HepG2 (cell line): ENCODE measurements around the gene ZMYND8. TPM values are rescaled to one million over a fixed set of nuclear protein-coding genes. Genes with fewer than 3 reads are reported as not detected.
A peak's percentile ranks its signal among the peaks of the same experiment; 100 is the strongest.

Experiments used
- BRCA1 ChIP-seq: sonication (generic); formaldehyde crosslinking; IDR thresholded peaks from 2 replicates; pipeline ENCODE4 v1.4.0; 2020; ENCODE audit warnings: missing genetic modification reagents
- GLI4 ChIP-seq: sonication (generic); formaldehyde crosslinking; IDR thresholded peaks from 2 replicates; pipeline ENCODE4 v1.5.1; 2020; ENCODE audit warnings: missing genetic modification reagents, mild to moderate bottlenecking, moderate library complexity, borderline replicate concordance
- MATR3 ChIP-seq: sonication (generic); formaldehyde crosslinking; IDR thresholded peaks from 2 replicates; pipeline ENCODE4 v1.4.0; 2020; ENCODE audit warnings: missing genetic modification reagents
- ZBTB7B ChIP-seq: sonication (generic); formaldehyde crosslinking; IDR thresholded peaks from 2 replicates; pipeline ENCODE4 v1.4.0; 2020; ENCODE audit warnings: missing genetic modification reagents
- ZKSCAN5 ChIP-seq: sonication (generic); formaldehyde crosslinking; IDR thresholded peaks from 2 replicates; pipeline ENCODE4 v1.5.1; 2020; ENCODE audit warnings: mild to moderate bottlenecking, missing genetic modification reagents
- ZNF343 ChIP-seq: sonication (generic); formaldehyde crosslinking; IDR thresholded peaks from 2 replicates; pipeline ENCODE4 v1.4.0; 2020; ENCODE audit warnings: mild to moderate bottlenecking, missing genetic modification reagents
- ZNF441 ChIP-seq: sonication (generic); formaldehyde crosslinking; IDR thresholded peaks from 2 replicates; pipeline ENCODE4 v1.7.0; 2021; ENCODE audit warnings: missing genetic modification reagents, borderline replicate concordance
- ZNF484 ChIP-seq: sonication (generic); formaldehyde crosslinking; IDR thresholded peaks from 2 replicates; pipeline ENCODE4 v1.5.1; 2020; ENCODE audit warnings: mild to moderate bottlenecking, low read depth, missing genetic modification reagents, borderline replicate concordance
- ZNF569 ChIP-seq: sonication (generic); formaldehyde crosslinking; IDR thresholded peaks from 2 replicates; pipeline ENCODE4 v1.5.0; 2020; ENCODE audit warnings: mild to moderate bottlenecking, missing genetic modification reagents, moderate library complexity, borderline replicate concordance
- ZNF570 ChIP-seq: sonication (generic); formaldehyde crosslinking; IDR thresholded peaks from 2 replicates; pipeline ENCODE4 v1.4.0; 2020; ENCODE audit warnings: mild to moderate bottlenecking, missing genetic modification reagents, borderline replicate concordance
- ZNF724P ChIP-seq: sonication (generic); formaldehyde crosslinking; IDR thresholded peaks from 2 replicates; pipeline ENCODE4 v1.8.0; 2022; ENCODE audit warnings: missing genetic modification reagents, borderline replicate concordance
- ZNF775 ChIP-seq: sonication (generic); formaldehyde crosslinking; IDR thresholded peaks from 2 replicates; pipeline ENCODE4 v1.4.0; 2020; ENCODE audit warnings: missing genetic modification reagents, mild to moderate bottlenecking, moderate library complexity, borderline replicate concordance
- polyA plus RNA-seq, 8 experiments: library from polyadenylated mRNA; depleted of rRNA in 3 of 8; stranded (reverse) in 7 of 8; unstranded in 1 of 8; fragments of >200 nt; fragmentation: Illumina TruSeq in 4 of 8; extraction: Trizol in 4 of 8; gene quantifications; 2 replicates each; pipeline versions ENCODE4 v1.2.1 to v1.2.3, GENCODE V29; 2011 to 2016; ENCODE audit warnings: low read depth in 4 of 8, missing spikeins in 1 of 8, mixed read lengths in 1 of 8; ENCODE audit not compliant: insufficient read depth in 1 of 8
- total RNA-seq, 5 experiments: library from RNA; depleted of rRNA; stranded (reverse); fragments of >200 nt; fragmentation: Illumina TruSeq; extraction: Trizol; gene quantifications; 2 replicates each; pipeline ENCODE4 v1.2.3, GENCODE V29; 2016; ENCODE audit warnings: low read depth in 1 of 5
- TF ChIP-seq, protein P1 (sequence below): sonication (generic); formaldehyde crosslinking; IDR thresholded peaks from 2 replicates; pipeline ENCODE4 v1.4.0; 2020; ENCODE audit warnings: missing genetic modification reagents, borderline replicate concordance
- TF ChIP-seq, protein P2 (sequence below): sonication (generic); formaldehyde crosslinking; IDR thresholded peaks from 2 replicates; pipeline ENCODE4 v1.8.1; 2023; ENCODE audit warnings: mild to moderate bottlenecking, missing genetic modification reagents, borderline replicate concordance
- TF ChIP-seq, protein P3 (sequence below): sonication (generic); formaldehyde crosslinking; IDR thresholded peaks from 2 replicates; pipeline ENCODE4 v1.4.0; 2020; ENCODE audit warnings: missing genetic modification reagents
- TF ChIP-seq, protein P4 (sequence below): IDR thresholded peaks from 2 replicates; pipeline ENCODE4 v1.6.1; 2018; ENCODE audit warnings: missing genetic modification reagents

The ZMYND8 gene
- total and polyA plus RNA-seq, 2 of the 13 experiments (the other 11 are each of a cell fraction or from before 2014, with no cell fraction given) = 53.9 to 84.7 TPM

DNA sequence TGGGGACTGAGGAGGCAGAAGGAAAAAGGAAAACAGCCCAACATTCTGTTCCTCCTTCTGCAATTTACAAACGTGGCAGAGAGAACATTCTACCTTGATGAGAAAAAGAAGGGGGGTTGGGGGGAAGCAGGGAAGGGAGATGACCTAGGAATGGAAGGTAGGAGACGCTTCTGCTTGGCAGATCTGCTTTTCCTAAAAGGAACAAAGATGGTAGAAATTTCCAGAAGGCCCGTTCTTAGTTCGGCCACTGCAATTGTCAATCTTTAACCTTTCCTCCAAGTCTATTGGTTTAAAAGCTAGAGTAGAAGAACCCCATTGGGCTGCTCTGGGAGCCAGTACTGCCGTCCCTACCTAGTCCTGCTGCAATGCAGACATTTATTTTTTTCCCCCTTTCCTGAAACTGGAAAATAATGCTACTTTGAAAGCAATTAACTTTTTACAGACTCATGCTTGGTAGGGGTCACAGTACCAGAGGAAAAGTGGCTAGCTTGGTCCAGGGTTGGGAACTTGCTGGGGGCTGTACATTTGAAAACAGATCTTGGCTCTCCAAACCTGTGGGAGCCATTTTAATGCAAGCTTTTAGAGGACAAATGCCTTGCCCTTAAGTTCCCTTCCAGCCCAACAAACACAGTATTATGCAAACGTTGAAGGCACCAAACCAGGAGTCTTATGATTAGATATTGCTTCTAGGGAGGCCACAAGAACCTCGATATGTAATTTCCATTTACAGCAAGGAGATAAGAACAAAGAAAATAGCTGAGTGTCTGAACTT is 2.6 kb downstream of the ZMYND8 start (continued):
- TF ChIP-seq, protein P1, sequence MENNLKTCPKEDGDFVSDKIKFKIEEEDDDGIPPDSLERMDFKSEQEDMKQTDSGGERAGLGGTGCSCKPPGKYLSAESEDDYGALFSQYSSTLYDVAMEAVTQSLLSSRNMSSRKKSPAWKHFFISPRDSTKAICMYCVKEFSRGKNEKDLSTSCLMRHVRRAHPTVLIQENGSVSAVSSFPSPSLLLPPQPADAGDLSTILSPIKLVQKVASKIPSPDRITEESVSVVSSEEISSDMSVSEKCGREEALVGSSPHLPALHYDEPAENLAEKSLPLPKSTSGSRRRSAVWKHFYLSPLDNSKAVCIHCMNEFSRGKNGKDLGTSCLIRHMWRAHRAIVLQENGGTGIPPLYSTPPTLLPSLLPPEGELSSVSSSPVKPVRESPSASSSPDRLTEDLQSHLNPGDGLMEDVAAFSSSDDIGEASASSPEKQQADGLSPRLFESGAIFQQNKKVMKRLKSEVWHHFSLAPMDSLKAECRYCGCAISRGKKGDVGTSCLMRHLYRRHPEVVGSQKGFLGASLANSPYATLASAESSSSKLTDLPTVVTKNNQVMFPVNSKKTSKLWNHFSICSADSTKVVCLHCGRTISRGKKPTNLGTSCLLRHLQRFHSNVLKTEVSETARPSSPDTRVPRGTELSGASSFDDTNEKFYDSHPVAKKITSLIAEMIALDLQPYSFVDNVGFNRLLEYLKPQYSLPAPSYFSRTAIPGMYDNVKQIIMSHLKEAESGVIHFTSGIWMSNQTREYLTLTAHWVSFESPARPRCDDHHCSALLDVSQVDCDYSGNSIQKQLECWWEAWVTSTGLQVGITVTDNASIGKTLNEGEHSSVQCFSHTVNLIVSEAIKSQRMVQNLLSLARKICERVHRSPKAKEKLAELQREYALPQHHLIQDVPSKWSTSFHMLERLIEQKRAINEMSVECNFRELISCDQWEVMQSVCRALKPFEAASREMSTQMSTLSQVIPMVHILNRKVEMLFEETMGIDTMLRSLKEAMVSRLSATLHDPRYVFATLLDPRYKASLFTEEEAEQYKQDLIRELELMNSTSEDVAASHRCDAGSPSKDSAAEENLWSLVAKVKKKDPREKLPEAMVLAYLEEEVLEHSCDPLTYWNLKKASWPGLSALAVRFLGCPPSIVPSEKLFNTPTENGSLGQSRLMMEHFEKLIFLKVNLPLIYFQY (CRISPR knock-in tag) = no peak
- TF ChIP-seq ZNF343 (CRISPR knock-in tag) (no peak), BRCA1 (CRISPR knock-in tag) (no peak), ZNF570 (CRISPR knock-in tag) (no peak), GLI4 (CRISPR knock-in tag) (no peak; the same call in 1 of the 2 replicates), ZNF724P (CRISPR knock-in tag) (no peak), ZBTB7B (CRISPR knock-in tag) (no peak), ZNF569 (CRISPR knock-in tag) (no peak; the same call in 1 of the 2 replicates), ZKSCAN5 (CRISPR knock-in tag) (no peak), MATR3 (CRISPR knock-in tag) (no peak), ZNF484 (no peak), ZNF775 (CRISPR knock-in tag) (peak; percentile 73; the same call in 1 of the 2 replicates), ZNF441 (no peak)
- TF ChIP-seq, protein P2, sequence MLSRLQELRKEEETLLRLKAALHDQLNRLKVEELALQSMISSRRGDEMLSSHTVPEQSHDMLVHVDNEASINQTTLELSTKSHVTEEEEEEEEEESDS (CRISPR knock-in tag) = 0 out of 2 replicates have a peak, but pooled peaks have one; percentile 0
- TF ChIP-seq, protein P3, sequence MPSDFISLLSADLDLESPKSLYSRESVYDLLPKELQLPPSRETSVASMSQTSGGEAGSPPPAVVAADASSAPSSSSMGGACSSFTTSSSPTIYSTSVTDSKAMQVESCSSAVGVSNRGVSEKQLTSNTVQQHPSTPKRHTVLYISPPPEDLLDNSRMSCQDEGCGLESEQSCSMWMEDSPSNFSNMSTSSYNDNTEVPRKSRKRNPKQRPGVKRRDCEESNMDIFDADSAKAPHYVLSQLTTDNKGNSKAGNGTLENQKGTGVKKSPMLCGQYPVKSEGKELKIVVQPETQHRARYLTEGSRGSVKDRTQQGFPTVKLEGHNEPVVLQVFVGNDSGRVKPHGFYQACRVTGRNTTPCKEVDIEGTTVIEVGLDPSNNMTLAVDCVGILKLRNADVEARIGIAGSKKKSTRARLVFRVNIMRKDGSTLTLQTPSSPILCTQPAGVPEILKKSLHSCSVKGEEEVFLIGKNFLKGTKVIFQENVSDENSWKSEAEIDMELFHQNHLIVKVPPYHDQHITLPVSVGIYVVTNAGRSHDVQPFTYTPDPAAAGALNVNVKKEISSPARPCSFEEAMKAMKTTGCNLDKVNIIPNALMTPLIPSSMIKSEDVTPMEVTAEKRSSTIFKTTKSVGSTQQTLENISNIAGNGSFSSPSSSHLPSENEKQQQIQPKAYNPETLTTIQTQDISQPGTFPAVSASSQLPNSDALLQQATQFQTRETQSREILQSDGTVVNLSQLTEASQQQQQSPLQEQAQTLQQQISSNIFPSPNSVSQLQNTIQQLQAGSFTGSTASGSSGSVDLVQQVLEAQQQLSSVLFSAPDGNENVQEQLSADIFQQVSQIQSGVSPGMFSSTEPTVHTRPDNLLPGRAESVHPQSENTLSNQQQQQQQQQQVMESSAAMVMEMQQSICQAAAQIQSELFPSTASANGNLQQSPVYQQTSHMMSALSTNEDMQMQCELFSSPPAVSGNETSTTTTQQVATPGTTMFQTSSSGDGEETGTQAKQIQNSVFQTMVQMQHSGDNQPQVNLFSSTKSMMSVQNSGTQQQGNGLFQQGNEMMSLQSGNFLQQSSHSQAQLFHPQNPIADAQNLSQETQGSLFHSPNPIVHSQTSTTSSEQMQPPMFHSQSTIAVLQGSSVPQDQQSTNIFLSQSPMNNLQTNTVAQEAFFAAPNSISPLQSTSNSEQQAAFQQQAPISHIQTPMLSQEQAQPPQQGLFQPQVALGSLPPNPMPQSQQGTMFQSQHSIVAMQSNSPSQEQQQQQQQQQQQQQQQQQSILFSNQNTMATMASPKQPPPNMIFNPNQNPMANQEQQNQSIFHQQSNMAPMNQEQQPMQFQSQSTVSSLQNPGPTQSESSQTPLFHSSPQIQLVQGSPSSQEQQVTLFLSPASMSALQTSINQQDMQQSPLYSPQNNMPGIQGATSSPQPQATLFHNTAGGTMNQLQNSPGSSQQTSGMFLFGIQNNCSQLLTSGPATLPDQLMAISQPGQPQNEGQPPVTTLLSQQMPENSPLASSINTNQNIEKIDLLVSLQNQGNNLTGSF (CRISPR knock-in tag) = no peak
- TF ChIP-seq, protein P4, sequence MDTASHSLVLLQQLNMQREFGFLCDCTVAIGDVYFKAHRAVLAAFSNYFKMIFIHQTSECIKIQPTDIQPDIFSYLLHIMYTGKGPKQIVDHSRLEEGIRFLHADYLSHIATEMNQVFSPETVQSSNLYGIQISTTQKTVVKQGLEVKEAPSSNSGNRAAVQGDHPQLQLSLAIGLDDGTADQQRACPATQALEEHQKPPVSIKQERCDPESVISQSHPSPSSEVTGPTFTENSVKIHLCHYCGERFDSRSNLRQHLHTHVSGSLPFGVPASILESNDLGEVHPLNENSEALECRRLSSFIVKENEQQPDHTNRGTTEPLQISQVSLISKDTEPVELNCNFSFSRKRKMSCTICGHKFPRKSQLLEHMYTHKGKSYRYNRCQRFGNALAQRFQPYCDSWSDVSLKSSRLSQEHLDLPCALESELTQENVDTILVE (CRISPR knock-in tag) = no peak
